HL-60 (cell line): Measurements from ENCODE around the gene NPW.

Experiments
- DNase-seq, 2 experiments: peaks; one replicate each; pipeline ENCODE4 v3.0.0-alpha.2; 2010 to 2020; ENCODE audit warnings: low read depth in 1 of 2, low spot score in 1 of 2
- H3K27ac ChIP-seq: fragments of 250-450 bp; sonication (Bioruptor Pico); replicated peaks from 2 replicates; pipeline ENCODE4 v1.5.1; 2020; ENCODE audit warnings: mild to moderate bottlenecking, moderate library complexity
- H3K27me3 ChIP-seq: fragments of 250-450 bp; sonication (Bioruptor Pico); 2 replicates; pipeline ENCODE4 v1.5.1; 2021; ENCODE audit warnings: mild to moderate bottlenecking, moderate library complexity; ENCODE audit not compliant: insufficient read depth, poor library complexity, severe bottlenecking
- H3K4me3 ChIP-seq: replicated peaks from 2 replicates; pipeline ENCODE4 v1.5.1; 2011; ENCODE audit warnings: mild to moderate bottlenecking, control low read depth, low read length; ENCODE audit not compliant: insufficient read depth
- CTCF ChIP-seq: IDR thresholded peaks from one replicate; pipeline ENCODE4 v1.5.1; 2011; ENCODE audit warnings: low read length, control low read depth, inconsistent platforms; ENCODE audit not compliant: insufficient read depth
- GABPA ChIP-seq: IDR thresholded peaks from 2 replicates; pipeline ENCODE4 v1.6.1; 2012; ENCODE audit warnings: low read depth
- POLR2AphosphoS5 ChIP-seq: IDR thresholded peaks from 2 replicates; pipeline ENCODE4 v1.6.1; 2012; ENCODE audit warnings: low read depth
- REST ChIP-seq: IDR thresholded peaks from 2 replicates; pipeline ENCODE4 v1.6.1; 2012; ENCODE audit warnings: low read depth; ENCODE audit not compliant: insufficient replicate concordance
- SPI1 ChIP-seq: IDR thresholded peaks from 2 replicates; pipeline ENCODE4 v1.6.1; 2012; ENCODE audit warnings: low read depth, mild to moderate bottlenecking, borderline replicate concordance

NPW gene

GRCh38 chr16:1973461-1974156, 46.0 kb upstream of the NPW start:
- H3K27me3 ChIP-seq, result no peaks in the 10 kb centered on the region
- no peak overlapping the region for H3K4me3 ChIP-seq
- TF ChIP-seq REST (no peak), POLR2AphosphoS5 (no peak), GABPA (no peak), CTCF (no peak), SPI1 (no peak)
- no peak for DNase-seq
- H3K27ac ChIP-seq, result no peak overlapping the region

GRCh38 chr16:1974157-1975070, 45.2 kb upstream of the NPW start:
- no peak for TF ChIP-seq POLR2AphosphoS5
- DNase-seq, result no peak
- Histone ChIP-seq H3K27me3 (no peaks in the 10 kb centered on the region), H3K4me3 (no peak overlapping the region), H3K27ac (no peak overlapping the region)

- DNase-seq, result no peak
- Histone ChIP-seq H3K4me3 (no peak overlapping the region), H3K27me3 (peaks cover 9% of the 10 kb centered on the region), H3K27ac (no peak overlapping the region)
- TF ChIP-seq CTCF, result no peak
- TF ChIP-seq SPI1, result no peak
- TF ChIP-seq GABPA, result no peak
- TF ChIP-seq POLR2AphosphoS5, result no peak
- TF ChIP-seq REST, result no peak
These were observed 44.0 kb upstream of the NPW start for GRCh38 chr16:1975432-1976215.

GRCh38 chr16:1976216-1976520, 43.4 kb upstream of the NPW start:
- Histone ChIP-seq H3K4me3 (no peak overlapping the region), H3K27ac (no peak overlapping the region), H3K27me3 (peaks cover 14% of the 10 kb centered on the region)
- no peak for TF ChIP-seq SPI1
- no peak for TF ChIP-seq CTCF
- no peak for TF ChIP-seq POLR2AphosphoS5
- DNase-seq, result no peak
